GM12865 (cell line): ENCODE results near the gene CDC16.

Experiments used
- DNase-seq: peaks from one replicate; pipeline ENCODE4 v3.0.0; 2010; ENCODE audit warnings: low read depth
- H3K4me3 ChIP-seq: 2 replicates; pipeline ENCODE4 v1.5.1; 2011; ENCODE audit warnings: mild to moderate bottlenecking, low read depth, low read length, control low read depth
- CTCF ChIP-seq: IDR thresholded peaks from 2 replicates; pipeline ENCODE4 v1.5.1; 2011; ENCODE audit warnings: low read length, control low read depth, low read depth, inconsistent platforms; ENCODE audit not compliant: insufficient read depth; ENCODE audit errors: missing control alignments

The CDC16 gene

GRCh38 chr13:114309086-114309485, 74.4 kb downstream of the CDC16 start:
- no peak for TF ChIP-seq CTCF
- H3K4me3 ChIP-seq, result no peak overlapping the region
- no peak for DNase-seq

GRCh38 chr13:114309806-114310410, 75.2 kb downstream of the CDC16 start:
- H3K4me3 ChIP-seq, result no peak overlapping the region
- no peak for TF ChIP-seq CTCF
- no peak for DNase-seq

GRCh38 chr13:114310956-114311355, 76.3 kb downstream of the CDC16 start:
- TF ChIP-seq CTCF, result no peak
- DNase-seq, result no peak
- H3K4me3 ChIP-seq, result no peak overlapping the region

GRCh38 chr13:114311387-114311786, 76.7 kb downstream of the CDC16 start:
- DNase-seq, result no peak
- no peak overlapping the region for H3K4me3 ChIP-seq
- no peak for TF ChIP-seq CTCF

- DNase-seq, result no peak
- no peak overlapping the region for H3K4me3 ChIP-seq
- no peak for TF ChIP-seq CTCF
Measured at GRCh38 chr13:114311908-114312307, 77.2 kb downstream of the CDC16 start.

GRCh38 chr13:114313061-114313860, 78.6 kb downstream of the CDC16 start:
- peak; percentile 83 for DNase-seq

More at GRCh38 chr13:114313061-114313860, 78.6 kb downstream of the CDC16 start:
- peak overlapping the region; percentile 92 for H3K4me3 ChIP-seq
- no peak for TF ChIP-seq CTCF
